Right atrium auricular region (tissue), 2 donors: ENCODE results near the gene PXMP4. TPM values are rescaled to one million over a fixed set of nuclear protein-coding genes. Genes with fewer than 3 reads are reported as not detected.

Experiments used
- DNase-seq: peaks from one replicate; pipeline ENCODE4 v3.0.0-alpha.2; 2019; ENCODE audit warnings: low spot score
- H3K27ac ChIP-seq, 2 donors: fragments of 200-600 bp; sonication (generic); 1 replicate in 1 of 2; 2 replicates in 1 of 2; pipeline ENCODE4 v1.5.1; 2016 to 2019
- H3K27me3 ChIP-seq, 2 donors: fragments of 200-600 bp; sonication (generic); one replicate each; pipeline versions ENCODE4 v1.5.1 to v1.6.0; 2017 to 2019
- H3K36me3 ChIP-seq: fragments of 200-600 bp; sonication (generic); one replicate; pipeline ENCODE4 v1.5.1; 2016
- H3K4me1 ChIP-seq, 2 donors: fragments of 200-600 bp; sonication (generic); one replicate each; pipeline versions ENCODE4 v1.5.1 to v1.6.0; 2017 to 2019
- H3K4me3 ChIP-seq, 2 donors: fragments of 200-600 bp; sonication (generic); 1 replicate in 1 of 2; 2 replicates in 1 of 2; pipeline ENCODE4 v1.5.1; 2017 to 2019; ENCODE audit warnings: mild to moderate bottlenecking in 1 of 2, moderate library complexity in 1 of 2
- H3K9me3 ChIP-seq, 2 donors: fragments of 200-600 bp; sonication (generic); one replicate each; pipeline ENCODE4 v1.5.1; 2019
- CTCF ChIP-seq, 2 donors: fragments of 200-600 bp; sonication (generic); IDR thresholded peaks; one replicate each; pipeline ENCODE4 v1.5.1; 2019; ENCODE audit warnings: antibody characterized with exemption in 2 of 2
- total RNA-seq, 2 donors: library from RNA; depleted of rRNA; stranded (reverse); fragments of >200 nt; gene quantifications; one replicate each; pipeline ENCODE4 v1.1.0, GENCODE V29; 2016

Gene PXMP4
- total RNA-seq, 2 donors from 2014 or later: 4.5 to 9.8 TPM

DNA sequence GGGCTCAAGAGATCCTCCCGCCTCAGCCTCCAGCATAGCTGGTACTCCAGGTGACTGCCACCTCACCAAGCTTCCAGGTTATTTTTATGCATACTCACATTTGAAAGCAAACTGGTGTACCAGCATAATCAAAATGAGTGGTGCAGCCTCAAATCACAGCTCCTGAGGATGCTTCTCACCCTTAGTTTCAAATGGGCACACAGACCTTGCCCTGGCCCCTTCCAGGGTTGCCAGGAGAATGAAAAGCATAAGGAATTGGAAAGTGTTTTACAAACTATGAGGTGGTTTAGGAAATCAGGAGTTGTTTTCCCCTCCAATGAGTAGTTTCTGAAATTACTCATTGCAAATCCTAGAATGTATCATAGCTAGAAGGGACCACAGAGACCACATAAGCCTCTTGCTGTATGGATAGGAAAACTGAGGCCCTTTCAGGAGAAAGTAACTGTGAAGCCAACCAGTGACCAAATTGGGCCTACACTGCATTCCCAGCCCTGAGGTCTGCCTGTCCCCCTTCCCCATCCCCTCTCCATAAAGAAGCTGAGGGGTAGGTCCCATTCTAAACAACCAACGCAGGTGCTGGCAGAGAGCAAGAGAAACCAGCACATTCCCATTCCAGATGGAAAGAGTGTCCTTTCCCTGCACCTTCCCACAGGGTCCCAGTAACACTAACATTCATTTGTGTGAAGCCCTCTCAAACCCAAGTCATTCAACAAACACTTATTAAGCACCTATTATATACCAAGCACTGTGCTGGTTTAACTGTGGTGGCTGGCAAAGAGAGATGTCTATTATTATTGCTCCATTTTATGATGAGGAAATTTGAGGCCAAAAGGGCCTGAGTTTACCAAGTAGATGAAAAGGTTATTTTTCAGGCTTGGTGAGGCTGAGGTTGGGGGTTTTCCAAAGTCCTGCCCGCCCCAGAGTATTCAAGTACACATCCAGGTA lies 31.8 kb downstream of the PXMP4 start:
- H3K27ac ChIP-seq: no peak overlapping the region
- no peaks in the 10 kb centered on the region for H3K9me3 ChIP-seq
- DNase-seq: no peak
- H3K36me3 ChIP-seq: no peaks in the 10 kb centered on the region
- peaks cover 0 to 40% of the 10 kb centered on the region in 2 donors for H3K4me1 ChIP-seq
- TF ChIP-seq CTCF (IDR thresholded peaks at IDR 0.05): no peak
- H3K4me3 ChIP-seq: no peak overlapping the region
- H3K27me3 ChIP-seq: no peaks in the 10 kb centered on the region

- no peak overlapping the region for H3K27ac ChIP-seq
- H3K9me3 ChIP-seq: no peaks in the 10 kb centered on the region
- H3K27me3 ChIP-seq: no peaks in the 10 kb centered on the region
- peaks cover 0 to 40% of the 10 kb centered on the region in 2 donors for H3K4me1 ChIP-seq
- no peak overlapping the region for H3K4me3 ChIP-seq
- TF ChIP-seq CTCF (IDR thresholded peaks at IDR 0.05): no peak
- no peaks in the 10 kb centered on the region for H3K36me3 ChIP-seq
- DNase-seq: no peak
Measured at GRCh38 chr20:33687370-33687915, 32.7 kb downstream of the PXMP4 start.

GRCh38 chr20:33686984-33687366 lies 33.1 kb downstream of the PXMP4 start:
- H3K4me1 ChIP-seq: peaks cover 0 to 40% of the 10 kb centered on the region in 2 donors
- no peaks in the 10 kb centered on the region for H3K9me3 ChIP-seq
- no peaks in the 10 kb centered on the region for H3K36me3 ChIP-seq
- peak overlapping the region in 1 of 2 donors; percentile 53 for H3K27ac ChIP-seq
- peak overlapping the region in 1 of 2 donors; percentile 43 for H3K4me3 ChIP-seq
- TF ChIP-seq CTCF (IDR thresholded peaks at IDR 0.05): no peak
- DNase-seq: no peak
- H3K27me3 ChIP-seq: no peaks in the 10 kb centered on the region

- peak within 1 kb of the TSS in 1 of 2 donors; percentile 53 for H3K27ac ChIP-seq
- peak; percentile 96 for DNase-seq
Measured at GRCh38 chr20:33686100-33686983, 33.8 kb downstream of the PXMP4 start, which contains the start of gene E2F1. E2F1 (minus strand) TSS chr20:33686385; CDS start chr20:33686264, 121 bp downstream.

More at GRCh38 chr20:33686100-33686983, 33.8 kb downstream of the PXMP4 start, which contains the start of gene E2F1:
- Histone ChIP-seq H3K4me3 (peak within 1 kb of the TSS; percentile 17 to 47), H3K36me3 (no peaks in the 10 kb centered on the region), H3K27me3 (no peaks in the 10 kb centered on the region), H3K4me1 (peaks cover 0 to 40% of the 10 kb centered on the region in 2 donors), H3K9me3 (no peaks in the 10 kb centered on the region)
- peak; percentile 26 to 69 for TF ChIP-seq CTCF (IDR thresholded peaks at IDR 0.05)
